ENCODE results near the gene AMN.

DNA sequence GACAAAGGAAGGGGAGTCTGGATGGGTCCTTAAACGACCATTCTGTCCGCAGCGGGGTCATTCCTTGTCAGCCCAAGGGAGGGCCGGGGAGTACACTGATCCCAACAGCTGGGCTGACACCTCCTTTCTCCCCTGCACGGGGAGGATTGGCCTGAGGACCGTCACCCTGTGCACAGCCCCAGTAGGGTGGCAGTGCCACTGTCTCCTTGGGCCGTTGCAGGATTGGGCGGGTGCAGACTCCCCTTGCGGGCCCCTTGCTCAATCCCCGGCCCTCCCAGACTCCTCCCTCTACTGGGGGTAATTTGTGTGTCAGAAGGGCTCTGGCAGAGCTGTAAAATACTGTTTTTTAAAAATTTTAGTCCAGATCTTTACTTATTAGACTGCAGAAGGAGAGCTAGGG, 12.6 kb upstream of the AMN start:
- TF ChIP-seq POLR2AphosphoS5 (IDR thresholded peaks at IDR 0.05; ENCODE audit: low read depth) (no peak), CTCF (conservative IDR thresholded peaks at IDR 0.05; ENCODE audit: low read depth in 2 of 2) (no peak), EZH2 (IDR thresholded peaks at IDR 0.05; ENCODE audit: low read depth, unreplicated experiment) (no peak), EZH2phosphoT487 (IDR thresholded peaks at IDR 0.05; ENCODE audit: unreplicated experiment) (no peak), ZNF331 (CRISPR knock-in tag; IDR thresholded peaks at IDR 0.05; ENCODE audit: low read depth) (no peak), JUNB (IDR thresholded peaks at IDR 0.05; ENCODE audit: unreplicated experiment) (no peak), ZNF462 (CRISPR knock-in tag; IDR thresholded peaks at IDR 0.05) (no peak), STAT1 (IDR thresholded peaks at IDR 0.05; ENCODE audit: unreplicated experiment) (no peak), CREB1 (CRISPR knock-in tag; IDR thresholded peaks at IDR 0.05; ENCODE audit: low read depth) (no peak), NANOG (IDR thresholded peaks at IDR 0.05; ENCODE audit: borderline replicate concordance) (no peak)
- TF ChIP-seq, protein P1, sequence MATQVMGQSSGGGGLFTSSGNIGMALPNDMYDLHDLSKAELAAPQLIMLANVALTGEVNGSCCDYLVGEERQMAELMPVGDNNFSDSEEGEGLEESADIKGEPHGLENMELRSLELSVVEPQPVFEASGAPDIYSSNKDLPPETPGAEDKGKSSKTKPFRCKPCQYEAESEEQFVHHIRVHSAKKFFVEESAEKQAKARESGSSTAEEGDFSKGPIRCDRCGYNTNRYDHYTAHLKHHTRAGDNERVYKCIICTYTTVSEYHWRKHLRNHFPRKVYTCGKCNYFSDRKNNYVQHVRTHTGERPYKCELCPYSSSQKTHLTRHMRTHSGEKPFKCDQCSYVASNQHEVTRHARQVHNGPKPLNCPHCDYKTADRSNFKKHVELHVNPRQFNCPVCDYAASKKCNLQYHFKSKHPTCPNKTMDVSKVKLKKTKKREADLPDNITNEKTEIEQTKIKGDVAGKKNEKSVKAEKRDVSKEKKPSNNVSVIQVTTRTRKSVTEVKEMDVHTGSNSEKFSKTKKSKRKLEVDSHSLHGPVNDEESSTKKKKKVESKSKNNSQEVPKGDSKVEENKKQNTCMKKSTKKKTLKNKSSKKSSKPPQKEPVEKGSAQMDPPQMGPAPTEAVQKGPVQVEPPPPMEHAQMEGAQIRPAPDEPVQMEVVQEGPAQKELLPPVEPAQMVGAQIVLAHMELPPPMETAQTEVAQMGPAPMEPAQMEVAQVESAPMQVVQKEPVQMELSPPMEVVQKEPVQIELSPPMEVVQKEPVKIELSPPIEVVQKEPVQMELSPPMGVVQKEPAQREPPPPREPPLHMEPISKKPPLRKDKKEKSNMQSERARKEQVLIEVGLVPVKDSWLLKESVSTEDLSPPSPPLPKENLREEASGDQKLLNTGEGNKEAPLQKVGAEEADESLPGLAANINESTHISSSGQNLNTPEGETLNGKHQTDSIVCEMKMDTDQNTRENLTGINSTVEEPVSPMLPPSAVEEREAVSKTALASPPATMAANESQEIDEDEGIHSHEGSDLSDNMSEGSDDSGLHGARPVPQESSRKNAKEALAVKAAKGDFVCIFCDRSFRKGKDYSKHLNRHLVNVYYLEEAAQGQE (IDR thresholded peaks at IDR 0.05; ENCODE audit: unreplicated experiment), result no peak
- TF ChIP-seq, protein P2, sequence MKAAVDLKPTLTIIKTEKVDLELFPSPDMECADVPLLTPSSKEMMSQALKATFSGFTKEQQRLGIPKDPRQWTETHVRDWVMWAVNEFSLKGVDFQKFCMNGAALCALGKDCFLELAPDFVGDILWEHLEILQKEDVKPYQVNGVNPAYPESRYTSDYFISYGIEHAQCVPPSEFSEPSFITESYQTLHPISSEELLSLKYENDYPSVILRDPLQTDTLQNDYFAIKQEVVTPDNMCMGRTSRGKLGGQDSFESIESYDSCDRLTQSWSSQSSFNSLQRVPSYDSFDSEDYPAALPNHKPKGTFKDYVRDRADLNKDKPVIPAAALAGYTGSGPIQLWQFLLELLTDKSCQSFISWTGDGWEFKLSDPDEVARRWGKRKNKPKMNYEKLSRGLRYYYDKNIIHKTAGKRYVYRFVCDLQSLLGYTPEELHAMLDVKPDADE (IDR thresholded peaks at IDR 0.05), result no peak

All from GM23338 (cell line).